ENCODE results near the gene CLPSL1.

GRCh38 chr6:35782424-35782823 is 1.6 kb downstream of the CLPSL1 start:
- TF ChIP-seq GABPA (IDR thresholded peaks at IDR 0.05; ENCODE audit: low read depth) (no peak), CTCF (IDR thresholded peaks at IDR 0.05; ENCODE audit: insufficient read depth, low read length) (no peak)
